GM18508 (cell line): ENCODE measurements around the gene ELL2.

Experiments
- ATAC-seq: cut with Tn5 transposase; IDR thresholded peaks from one replicate; pipeline ENCODE4 v1.9.1; 2021; ENCODE audit warnings: moderate number of reproducible peaks; ENCODE audit not compliant: insufficient read depth, unreplicated experiment

The ELL2 gene

DNA sequence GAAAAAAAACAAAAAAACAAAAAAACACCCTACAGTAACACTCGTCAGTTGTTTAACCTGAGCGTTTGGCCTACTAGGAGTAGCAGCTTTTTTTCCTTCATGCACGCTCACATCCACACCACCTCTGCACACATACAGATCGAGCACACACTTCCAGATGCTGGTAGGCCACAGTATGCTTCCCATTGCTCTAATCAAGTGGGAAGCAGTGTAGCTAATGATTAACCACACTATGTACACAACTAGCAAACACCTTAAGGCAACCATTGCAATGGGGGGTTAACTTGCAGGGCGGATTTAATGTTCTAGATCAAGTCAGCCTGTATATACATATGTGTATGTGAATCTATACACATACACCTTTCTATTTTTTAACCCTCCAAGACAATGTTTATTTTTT, 73.7 kb downstream of the ELL2 start:
- no peak for ATAC-seq

DNA sequence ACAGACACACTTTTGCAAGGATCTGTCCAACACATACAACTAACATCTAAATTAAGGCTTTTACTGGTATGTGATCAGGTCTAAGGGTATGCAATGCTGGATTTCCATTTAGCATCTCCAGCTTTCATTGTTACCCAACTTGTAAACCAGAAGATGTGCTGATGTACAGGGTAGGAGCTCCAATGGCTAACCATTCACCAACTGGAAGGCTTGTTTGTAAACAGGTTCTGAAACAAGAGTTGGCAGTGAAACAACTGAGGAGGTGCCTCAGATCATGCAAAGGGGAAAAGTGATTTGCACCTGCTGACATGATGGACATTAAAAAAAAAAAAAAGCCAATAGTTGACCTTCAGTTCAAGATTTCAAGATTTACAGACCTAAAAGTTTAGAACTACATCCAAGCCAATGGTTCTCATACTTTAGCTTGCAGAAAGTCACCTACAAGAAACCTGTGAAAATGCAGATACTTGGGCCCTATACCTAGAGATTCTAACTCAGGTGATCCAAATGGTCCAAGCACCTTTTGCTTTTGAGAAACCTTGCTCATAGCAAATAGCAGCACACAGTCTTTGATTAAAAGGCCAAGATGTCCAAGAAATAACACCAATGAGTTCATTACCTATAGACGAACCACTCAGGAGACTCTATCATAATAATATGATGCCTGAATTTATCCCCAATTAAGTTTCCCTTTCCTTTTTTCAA, 75.2 kb downstream of the ELL2 start:
- ATAC-seq, result no peak

- ATAC-seq, result no peak
These were observed 77.1 kb downstream of the ELL2 start for GRCh38 chr5:95884511-95884910.

DNA sequence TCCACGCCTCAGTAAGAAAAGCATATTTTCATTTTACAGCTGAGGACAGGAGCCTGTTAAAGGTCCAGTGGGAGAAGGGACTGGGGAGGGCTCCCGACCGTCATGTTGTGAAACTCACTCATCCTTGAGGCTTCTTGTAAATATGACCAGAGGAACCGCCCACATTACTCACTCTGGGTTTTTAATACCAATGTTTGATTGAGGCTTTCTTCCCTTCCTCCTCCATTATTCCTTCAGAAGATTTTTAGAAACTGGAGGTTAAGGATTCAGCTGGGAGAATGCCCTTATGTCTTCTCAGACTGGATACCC, 77.7 kb downstream of the ELL2 start:
- no peak for ATAC-seq

DNA sequence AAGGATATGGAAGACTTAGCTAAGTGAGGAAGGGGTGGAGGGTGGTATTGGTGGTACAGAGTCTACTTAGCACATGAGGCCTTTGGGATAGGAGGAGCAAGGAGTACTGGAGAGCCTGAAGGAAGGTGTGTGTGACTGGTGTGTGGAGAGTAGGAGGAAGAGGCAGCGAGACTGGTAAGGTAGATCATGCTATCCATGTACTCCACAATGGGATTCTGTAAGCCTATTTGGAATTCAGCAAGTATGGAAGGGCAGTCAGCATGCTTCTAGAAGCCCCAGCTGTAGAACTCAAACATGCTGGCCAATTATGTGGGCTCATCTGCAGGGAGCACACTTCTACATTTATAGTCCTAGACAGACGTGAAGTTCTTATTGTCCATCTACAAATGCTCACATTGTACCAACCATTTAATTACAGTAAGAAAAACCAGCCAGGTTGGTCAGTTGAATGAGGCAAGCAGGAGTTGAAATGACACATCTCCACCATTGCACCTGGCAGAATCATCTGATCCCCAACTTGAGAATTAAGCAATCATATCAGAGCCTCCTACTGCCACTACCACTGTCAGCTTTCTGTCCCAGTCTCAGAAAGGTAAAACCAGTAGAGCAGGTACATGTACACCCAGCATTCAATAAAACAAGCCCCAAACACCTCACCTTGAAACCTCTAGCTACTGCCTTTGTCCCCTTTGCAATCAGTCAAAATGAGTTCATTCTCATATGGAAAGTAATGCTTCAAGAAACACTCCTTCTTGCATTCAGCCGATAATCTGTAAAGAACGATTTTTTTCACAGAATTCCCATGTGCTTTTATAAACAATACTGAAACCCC, 78.2 kb downstream of the ELL2 start:
- no peak for ATAC-seq

GRCh38 chr5:95881833-95882232, 79.8 kb downstream of the ELL2 start:
- no peak for ATAC-seq

DNA sequence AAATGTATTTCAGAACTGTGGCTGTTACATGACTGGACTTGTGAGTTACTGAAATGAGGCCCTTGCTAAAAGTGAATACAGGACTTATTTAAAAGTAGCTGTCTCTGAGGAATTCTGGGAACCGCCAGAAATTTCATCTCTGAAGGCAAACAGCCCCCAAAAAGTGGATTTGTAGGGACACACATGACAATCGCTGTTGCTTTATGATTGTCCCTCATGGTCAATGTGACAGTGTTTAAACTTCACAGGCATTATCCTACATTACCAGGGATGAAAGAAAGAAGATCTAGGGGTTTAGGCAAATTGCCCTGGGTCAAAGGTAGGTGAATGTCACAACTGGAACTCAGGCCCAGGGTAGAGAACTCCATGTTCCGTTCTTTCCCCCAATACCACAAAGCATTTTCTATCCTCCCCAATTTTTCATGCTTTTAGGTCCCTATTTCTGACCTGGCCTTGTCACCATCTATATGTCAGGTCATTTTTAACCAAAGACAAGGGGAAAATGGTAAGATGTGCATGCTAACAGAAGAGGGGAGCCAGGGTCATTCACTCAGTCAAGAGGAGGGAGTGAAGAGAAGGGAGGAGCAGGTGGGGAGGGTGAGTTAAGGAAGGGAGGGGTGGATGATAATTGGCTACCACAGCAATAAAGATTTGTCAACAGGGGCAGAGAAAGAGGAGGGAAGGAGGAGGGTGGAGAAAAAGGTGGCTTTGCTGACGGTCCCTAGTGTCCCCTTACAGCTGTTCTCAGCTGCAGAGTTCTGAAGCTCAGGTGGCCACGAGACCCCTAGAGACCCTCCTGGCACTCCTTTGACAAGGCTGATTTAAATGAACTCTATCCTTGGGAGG, 81.3 kb downstream of the ELL2 start:
- no peak for ATAC-seq

- no peak for ATAC-seq
These were observed 82.0 kb downstream of the ELL2 start for GRCh38 chr5:95879661-95880060.

- ATAC-seq, result no peak
These were observed 83.0 kb downstream of the ELL2 start for GRCh38 chr5:95878417-95879323.

GRCh38 chr5:95876782-95877181, 84.9 kb downstream of the ELL2 start:
- ATAC-seq, result no peak

DNA sequence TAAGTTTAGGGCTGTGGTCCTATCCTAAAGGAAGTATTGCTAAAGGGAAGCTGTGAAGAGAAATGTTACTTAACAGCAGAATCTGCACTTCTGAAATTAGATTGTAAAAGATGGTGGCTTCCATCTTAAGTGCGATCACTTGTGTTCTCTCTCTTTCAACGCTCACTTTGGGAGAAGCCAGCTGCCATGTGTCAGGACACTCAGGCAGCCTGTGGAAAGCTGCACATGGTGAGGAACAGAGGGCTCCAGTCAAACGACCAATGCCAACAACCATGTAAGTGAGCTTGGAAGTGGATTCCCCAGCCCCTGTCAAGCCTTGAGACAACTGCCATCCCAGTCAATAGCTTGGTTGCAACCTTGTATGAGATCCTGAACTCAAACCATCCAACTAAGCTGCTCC, 87.4 kb downstream of the ELL2 start:
- ATAC-seq, result no peak

DNA sequence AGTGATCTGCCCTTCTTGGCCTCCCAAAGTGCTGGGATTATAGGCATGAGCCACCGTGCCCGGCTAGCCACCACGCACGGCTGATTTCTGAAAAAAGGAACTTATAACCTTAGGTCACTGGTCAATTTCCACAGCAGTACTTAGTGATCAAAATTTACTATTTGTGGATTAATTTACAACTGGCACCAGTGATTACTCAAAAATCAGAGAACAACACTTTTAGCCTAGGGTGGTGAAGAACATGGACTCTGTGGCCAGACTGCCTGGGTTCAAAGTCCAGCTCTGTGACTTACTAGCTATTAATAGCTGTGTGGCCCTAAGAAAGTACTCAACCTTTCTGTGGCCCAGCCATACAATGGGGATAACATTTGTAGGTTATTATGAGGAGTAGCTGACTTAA, 88.3 kb downstream of the ELL2 start:
- ATAC-seq, result no peak

GRCh38 chr5:95872346-95873268, 89.0 kb downstream of the ELL2 start:
- ATAC-seq, result no peak

DNA sequence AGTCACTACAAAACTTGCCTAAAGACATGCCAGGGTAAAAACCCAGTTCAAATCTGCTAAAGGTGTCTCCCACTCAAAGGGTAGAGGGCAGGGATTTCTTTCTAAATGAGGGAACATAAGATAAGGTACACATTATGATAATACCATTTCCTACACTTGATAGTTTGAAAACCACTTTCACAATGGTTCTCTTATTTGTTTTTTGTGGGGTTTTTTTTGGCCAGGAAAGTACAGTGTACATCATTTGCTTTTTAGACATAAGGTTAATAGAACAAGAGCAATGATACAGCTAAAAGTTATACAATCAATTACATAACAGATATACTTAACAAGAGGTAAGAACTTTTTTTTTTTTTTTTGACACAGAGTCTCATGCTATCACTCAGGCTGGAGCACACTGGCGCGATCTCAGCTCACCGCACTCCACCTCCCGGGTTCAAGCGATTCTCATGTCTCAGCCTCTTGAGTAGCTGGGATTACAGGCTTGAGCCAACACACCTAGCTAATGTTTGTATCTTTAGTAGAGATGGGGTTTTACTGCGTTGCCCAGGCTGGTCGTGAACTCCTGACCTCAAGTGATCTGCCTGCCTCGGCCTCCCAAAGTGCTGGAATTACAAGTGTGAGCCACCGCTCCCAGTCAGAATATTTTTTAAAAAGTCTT, 90.4 kb downstream of the ELL2 start:
- no peak for ATAC-seq

GRCh38 chr5:95870105-95870672, 91.5 kb downstream of the ELL2 start:
- ATAC-seq, result peak; percentile 45

- peak; percentile 40 for ATAC-seq
These were observed 92.3 kb downstream of the ELL2 start for GRCh38 chr5:95869173-95869855.

DNA sequence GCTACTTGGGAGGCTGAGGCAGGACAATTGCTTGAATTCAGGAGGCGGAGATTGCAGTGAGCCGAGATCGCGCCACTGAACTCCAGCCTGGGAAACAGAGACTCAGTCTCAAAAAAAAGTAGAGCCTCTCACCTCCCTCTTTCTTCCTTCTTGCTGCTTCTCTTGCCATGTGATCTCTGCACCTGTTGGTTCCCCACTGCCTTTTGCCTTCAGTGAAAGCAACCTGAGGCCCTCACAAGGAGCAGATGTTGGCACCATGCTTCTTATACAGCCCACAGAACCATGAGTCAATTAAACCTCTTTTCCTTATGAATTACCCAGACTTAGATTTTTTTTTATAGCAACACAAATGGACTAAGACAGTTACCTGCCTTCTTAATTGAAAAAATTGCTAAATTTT, 93.5 kb downstream of the ELL2 start:
- no peak for ATAC-seq
